Measurements from ENCODE around the gene PC.

GRCh38 chr11:66841861-66842260 is 116.3 kb downstream of the PC start:
- TF ChIP-seq POLR2AphosphoS5 (IDR thresholded peaks at IDR 0.05) (no peak), CTCF (IDR thresholded peaks at IDR 0.05 in 8 of 11, conservative IDR thresholded peaks at IDR 0.05 in 3 of 11) (no peak)
